K562 (cell line): ENCODE data around the gene B3GALT4. TPM values are rescaled to one million over a fixed set of nuclear protein-coding genes. Genes with fewer than 3 reads are reported as not detected.

Experiments used
- ATF3 ChIP-seq, 2 experiments: fragments of 450-650 bp in 1 of 2; sonication (generic) in 1 of 2; formaldehyde crosslinking in 1 of 2; IDR thresholded peaks in 1 of 2; conservative IDR thresholded peaks in 1 of 2; 2 replicates each; pipeline versions ENCODE4 v1.6.1 to v1.8.1; 2016 to 2023; ENCODE audit warnings: mild to moderate bottlenecking in 2 of 2, moderate library complexity in 2 of 2, inconsistent platforms in 1 of 2, missing genetic modification reagents in 1 of 2
- GTF2B ChIP-seq: IDR thresholded peaks from 2 replicates; pipeline ENCODE4 v1.6.1; 2011; ENCODE audit not compliant: insufficient read length; ENCODE audit errors: extremely low read depth
- HEY1 ChIP-seq: fragments of 250-450 bp; sonication (Bioruptor Pico); IDR thresholded peaks from 2 replicates; pipeline ENCODE4 v1.5.0; 2020; ENCODE audit warnings: mild to moderate bottlenecking, moderate library complexity, borderline replicate concordance
- HNRNPH1 ChIP-seq: fragments of 200-400 bp; formaldehyde crosslinking; optimal IDR thresholded peaks from 2 replicates; pipeline ENCODE3; 2017; ENCODE audit warnings: low read depth, mild to moderate bottlenecking, low read length, moderate library complexity
- KLF13 ChIP-seq: fragments of 450-650 bp; IDR thresholded peaks from 2 replicates; pipeline ENCODE4 v1.6.1; 2016; ENCODE audit warnings: missing genetic modification characterization, low read depth, mild to moderate bottlenecking, missing compliant biosample characterization, moderate library complexity, borderline replicate concordance
- LEF1 ChIP-seq: fragments of 450-650 bp; IDR thresholded peaks from 2 replicates; pipeline ENCODE4 v1.6.1; 2016; ENCODE audit warnings: mild to moderate bottlenecking
- MAFK ChIP-seq: IDR thresholded peaks from 2 replicates; pipeline ENCODE4 v1.6.1; 2011; ENCODE audit warnings: low read length, improper control_type of control experiment
- MCM7 ChIP-seq, 2 experiments: fragments of 450-650 bp; IDR thresholded peaks; 2 replicates each; pipeline ENCODE4 v1.6.1; 2016 to 2018
- MEF2A ChIP-seq: IDR thresholded peaks from 2 replicates; pipeline ENCODE4 v1.6.1; 2011; ENCODE audit warnings: low read depth, mild to moderate bottlenecking, low read length, moderate library complexity; ENCODE audit not compliant: control insufficient read depth
- MIER1 ChIP-seq: fragments of 450-650 bp; IDR thresholded peaks from 2 replicates; pipeline ENCODE4 v1.6.1; 2016; ENCODE audit warnings: antibody characterized with exemption, mild to moderate bottlenecking, low read depth
- MTA2 ChIP-seq: fragments of 450-650 bp; IDR thresholded peaks from 2 replicates; pipeline ENCODE4 v1.6.1; 2016; ENCODE audit warnings: low read depth
- NUFIP1 ChIP-seq: fragments of 450-650 bp; IDR thresholded peaks from 2 replicates; pipeline ENCODE4 v1.6.1; 2018; ENCODE audit not compliant: partially characterized antibody
- PCBP2 ChIP-seq: fragments of 200-400 bp; formaldehyde crosslinking; IDR thresholded peaks from 2 replicates; pipeline ENCODE4 v1.6.1; 2018; ENCODE audit warnings: low read length, low read depth, mild to moderate bottlenecking, moderate library complexity; ENCODE audit not compliant: poor library complexity, severe bottlenecking
- PHF21A ChIP-seq: fragments of 450-650 bp; IDR thresholded peaks from 2 replicates; pipeline ENCODE4 v1.6.1; 2017; ENCODE audit warnings: low read depth, borderline replicate concordance
- SIN3A ChIP-seq, 2 experiments: fragments of 150-350 bp in 1 of 2; IDR thresholded peaks; 2 replicates each; pipeline ENCODE4 v1.6.1; 2011 to 2016; ENCODE audit warnings: borderline replicate concordance in 2 of 2, low read depth in 2 of 2, low read length in 2 of 2, mild to moderate bottlenecking in 2 of 2, moderate library complexity in 2 of 2; ENCODE audit not compliant: control insufficient read depth in 1 of 2
- TRIM24 ChIP-seq, 2 experiments: fragments of 450-650 bp; IDR thresholded peaks; 2 replicates each; pipeline ENCODE4 v1.6.1; 2016
- TRIM25 ChIP-seq: fragments of 450-650 bp; IDR thresholded peaks from 2 replicates; pipeline ENCODE4 v1.7.0; 2016; ENCODE audit warnings: borderline replicate concordance
- ZNF133 ChIP-seq: fragments of 250-450 bp; sonication (Bioruptor Pico); IDR thresholded peaks from 2 replicates; pipeline ENCODE4 v1.4.0; 2020; ENCODE audit warnings: mild to moderate bottlenecking
- ZNF212 ChIP-seq: fragments of 450-650 bp; formaldehyde crosslinking; IDR thresholded peaks from 2 replicates; pipeline ENCODE4 v1.4.0; 2020; ENCODE audit warnings: mild to moderate bottlenecking
- ZNF518B ChIP-seq: fragments of 250-450 bp; sonication (Bioruptor Pico); IDR thresholded peaks from 2 replicates; pipeline ENCODE4 v1.5.0; 2021; ENCODE audit warnings: mild to moderate bottlenecking, moderate library complexity
- polyA plus RNA-seq, 8 experiments: library from polyadenylated mRNA; depleted of rRNA in 4 of 8; stranded (reverse) in 5 of 8; unstranded in 3 of 8; fragments of >200 nt; fragmentation: Nextera tagmentation in 2 of 8; fragmentation: Illumina TruSeq in 1 of 8; extraction: Ambion mirVana in 2 of 8; extraction: Trizol in 1 of 8; gene quantifications; 2 replicates each; pipeline versions ENCODE4 v1.2.1 to v1.2.3, GENCODE V29; 2011 to 2014; ENCODE audit warnings: inconsistent platforms in 1 of 8, missing spikeins in 1 of 8
- total RNA-seq, 7 experiments: library from RNA; depleted of rRNA in 6 of 7; stranded (reverse); fragments of >200 nt in 6 of 7; fragmentation: Illumina TruSeq in 2 of 7; extraction: Trizol in 2 of 7; gene quantifications; 2 replicates each; pipeline versions ENCODE4 v1.2.1 to v1.2.3, GENCODE V29; 2011 to 2021; ENCODE audit warnings: low replicate concordance in 1 of 7

The B3GALT4 gene
- total and polyA plus RNA-seq, 9 of the 15 experiments (the other 6 are each of a cell fraction or from before 2014, with no cell fraction given), result 0.11 to 1.3 (median 0.53) TPM; not detected in 1

- no peak for TF ChIP-seq GTF2B
- no peak for TF ChIP-seq HNRNPH1
- TF ChIP-seq MCM7 (IDR thresholded peaks at IDR 0.05), result no peak
- 0 out of 2 replicates have a peak, but pooled peaks have one; percentile 14 for TF ChIP-seq ZNF133 (CRISPR knock-in tag)
- no peak for TF ChIP-seq SIN3A (IDR thresholded peaks at IDR 0.05; ENCODE audit: borderline replicate concordance in 2 of 2, control insufficient read depth in 1 of 2, low read depth in 2 of 2, low read length in 2 of 2)
- TF ChIP-seq ZNF518B (CRISPR knock-in tag), result no peak
- TF ChIP-seq PCBP2, result no peak
- TF ChIP-seq KLF13 (tag), result no peak
- TF ChIP-seq NUFIP1, result no peak
- TF ChIP-seq MAFK, result no peak
- no peak for TF ChIP-seq ZNF212 (CRISPR knock-in tag)
- TF ChIP-seq LEF1, result no peak
- TF ChIP-seq PHF21A, result no peak
- TF ChIP-seq TRIM25, result peak; percentile 70; the same call in 1 of the 2 replicates
- TF ChIP-seq HEY1 (CRISPR knock-in tag), result no peak
- no peak for TF ChIP-seq MTA2
- 0 out of 2 replicates have a peak, but pooled peaks have one; percentile 29 for TF ChIP-seq ATF3 (IDR thresholded peaks at IDR 0.05)
- TF ChIP-seq ATF3 (CRISPR knock-in tag; conservative IDR thresholded peaks at IDR 0.05), result no peak
- TF ChIP-seq MEF2A, result no peak
- 0 out of 2 replicates have a peak, but pooled peaks have one; percentile 24 for TF ChIP-seq MIER1
- TF ChIP-seq TRIM24 (IDR thresholded peaks at IDR 0.05), result no peak; a peak in 1 of 4 replicates
Observed at GRCh38 chr6:33249732-33250630, 26.9 kb upstream of the B3GALT4 start (continued).
